ENCODE measurements around the gene BOD1.

The BOD1 gene

DNA sequence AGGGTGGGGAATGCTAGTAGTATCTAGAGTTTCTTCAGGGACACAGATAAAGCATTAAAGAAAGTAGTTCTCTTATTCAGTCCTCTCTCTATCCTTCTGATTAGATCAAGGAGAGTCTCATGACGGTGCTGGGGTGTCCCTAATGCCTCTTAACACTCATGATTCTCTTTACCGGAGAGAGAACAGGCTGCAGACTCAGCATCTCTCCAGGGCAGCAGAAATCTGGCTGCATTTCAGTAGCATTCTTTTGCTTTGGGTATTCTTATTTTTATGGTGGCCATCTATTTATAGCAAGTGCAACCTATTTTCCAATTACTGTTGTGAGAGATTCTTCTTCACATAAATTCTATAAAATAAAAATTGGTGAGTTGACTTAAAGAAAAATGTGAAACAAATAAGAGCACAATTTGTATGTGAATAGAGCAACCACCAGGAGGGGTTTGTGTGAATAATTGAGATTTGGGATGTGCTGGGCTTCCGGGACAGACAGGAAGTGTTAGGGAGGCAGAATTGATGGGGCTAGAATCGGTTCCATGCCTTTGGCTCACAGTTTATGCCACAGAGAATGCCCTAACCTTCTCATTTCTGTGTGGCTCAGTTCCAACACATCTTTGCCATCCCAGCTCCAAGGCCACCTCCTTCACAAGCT is 23.8 kb upstream of the BOD1 start:
- H3K4me3 ChIP-seq (replicated peaks in 1 of 2; ENCODE audit: low read depth in 2 of 2, low read length in 2 of 2), result no peak overlapping the region
- TF ChIP-seq, protein P1, sequence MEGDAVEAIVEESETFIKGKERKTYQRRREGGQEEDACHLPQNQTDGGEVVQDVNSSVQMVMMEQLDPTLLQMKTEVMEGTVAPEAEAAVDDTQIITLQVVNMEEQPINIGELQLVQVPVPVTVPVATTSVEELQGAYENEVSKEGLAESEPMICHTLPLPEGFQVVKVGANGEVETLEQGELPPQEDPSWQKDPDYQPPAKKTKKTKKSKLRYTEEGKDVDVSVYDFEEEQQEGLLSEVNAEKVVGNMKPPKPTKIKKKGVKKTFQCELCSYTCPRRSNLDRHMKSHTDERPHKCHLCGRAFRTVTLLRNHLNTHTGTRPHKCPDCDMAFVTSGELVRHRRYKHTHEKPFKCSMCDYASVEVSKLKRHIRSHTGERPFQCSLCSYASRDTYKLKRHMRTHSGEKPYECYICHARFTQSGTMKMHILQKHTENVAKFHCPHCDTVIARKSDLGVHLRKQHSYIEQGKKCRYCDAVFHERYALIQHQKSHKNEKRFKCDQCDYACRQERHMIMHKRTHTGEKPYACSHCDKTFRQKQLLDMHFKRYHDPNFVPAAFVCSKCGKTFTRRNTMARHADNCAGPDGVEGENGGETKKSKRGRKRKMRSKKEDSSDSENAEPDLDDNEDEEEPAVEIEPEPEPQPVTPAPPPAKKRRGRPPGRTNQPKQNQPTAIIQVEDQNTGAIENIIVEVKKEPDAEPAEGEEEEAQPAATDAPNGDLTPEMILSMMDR (IDR thresholded peaks at IDR 0.05; ENCODE audit: low read depth, low read length), result peak; percentile 4
- DNase-seq (ENCODE audit: low read depth in 2 of 2), result peak in 1 of 2 donors; percentile 8

DNA sequence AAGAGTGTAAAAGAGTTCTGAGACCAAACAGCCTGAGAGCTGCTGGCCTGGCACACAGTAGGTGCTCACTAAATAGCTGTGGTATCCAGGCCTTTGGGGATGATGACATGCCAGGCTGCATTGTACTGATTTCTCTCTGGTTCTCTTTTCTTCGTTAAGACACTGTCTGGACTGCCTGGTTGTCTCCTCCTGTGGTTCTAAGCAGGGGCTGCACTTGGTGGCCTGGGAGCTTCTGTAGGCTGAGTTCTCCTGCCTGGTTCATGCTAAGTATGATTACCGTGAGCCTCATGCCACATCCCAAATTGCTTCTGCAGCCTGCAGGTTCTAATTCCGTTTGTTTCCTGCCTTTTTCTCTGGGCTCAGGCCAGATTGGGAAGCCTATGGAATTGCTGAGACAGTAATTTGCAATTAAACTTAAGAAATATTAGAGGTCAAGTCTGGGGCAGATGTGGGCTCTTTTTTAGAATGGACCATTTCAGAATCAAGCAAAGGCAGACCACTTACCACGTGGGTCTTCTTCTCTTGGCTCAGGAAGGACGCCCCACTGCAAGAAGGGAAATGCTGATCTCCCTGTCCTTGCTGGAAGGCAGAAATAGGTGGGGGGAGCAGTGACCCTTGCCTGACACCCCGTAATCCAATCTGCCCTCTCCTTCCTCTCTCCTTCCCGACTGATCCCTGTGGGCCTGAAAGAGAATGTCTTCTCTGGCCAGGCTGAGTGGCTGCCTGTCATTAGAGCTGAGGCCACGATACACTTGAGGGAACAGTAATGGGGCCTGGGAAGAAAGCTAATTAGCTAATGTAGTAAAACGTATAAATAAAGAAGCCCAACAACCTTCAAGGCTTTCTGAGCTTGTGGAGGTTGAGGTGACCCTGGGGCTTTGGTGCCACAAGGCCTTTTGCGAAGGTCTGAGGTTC is 21.9 kb upstream of the BOD1 start:
- H3K4me3 ChIP-seq (replicated peaks in 1 of 2; ENCODE audit: low read depth in 2 of 2, low read length in 2 of 2), result no peak overlapping the region
- TF ChIP-seq, protein P1 (IDR thresholded peaks at IDR 0.05; ENCODE audit: low read depth, low read length), result no peak
- no peak for DNase-seq (ENCODE audit: low read depth in 2 of 2)

DNA sequence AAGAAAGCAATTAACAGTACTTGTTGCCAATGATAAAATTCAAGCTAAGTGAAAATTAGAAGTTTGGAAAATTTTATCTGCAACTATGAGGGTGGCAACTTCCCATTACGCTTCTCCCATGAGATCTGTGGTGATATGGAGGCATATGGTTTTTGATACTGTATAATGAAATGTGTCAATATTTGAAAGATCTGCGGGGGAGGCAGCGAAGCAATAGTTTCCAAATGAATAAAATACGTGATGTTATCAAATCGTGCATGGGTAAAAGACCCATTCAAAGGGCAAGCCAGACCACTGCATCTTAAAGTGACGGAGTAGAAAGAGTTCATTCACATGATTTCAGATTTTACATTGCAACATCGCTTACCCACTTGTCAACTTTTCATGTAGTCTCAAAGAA is 20.9 kb upstream of the BOD1 start:
- no peak for DNase-seq (ENCODE audit: low read depth in 2 of 2)
- no peak overlapping the region for H3K4me3 ChIP-seq (replicated peaks in 1 of 2; ENCODE audit: low read depth in 2 of 2, low read length in 2 of 2)
- TF ChIP-seq, protein P1 (IDR thresholded peaks at IDR 0.05; ENCODE audit: low read depth, low read length), result no peak

DNA sequence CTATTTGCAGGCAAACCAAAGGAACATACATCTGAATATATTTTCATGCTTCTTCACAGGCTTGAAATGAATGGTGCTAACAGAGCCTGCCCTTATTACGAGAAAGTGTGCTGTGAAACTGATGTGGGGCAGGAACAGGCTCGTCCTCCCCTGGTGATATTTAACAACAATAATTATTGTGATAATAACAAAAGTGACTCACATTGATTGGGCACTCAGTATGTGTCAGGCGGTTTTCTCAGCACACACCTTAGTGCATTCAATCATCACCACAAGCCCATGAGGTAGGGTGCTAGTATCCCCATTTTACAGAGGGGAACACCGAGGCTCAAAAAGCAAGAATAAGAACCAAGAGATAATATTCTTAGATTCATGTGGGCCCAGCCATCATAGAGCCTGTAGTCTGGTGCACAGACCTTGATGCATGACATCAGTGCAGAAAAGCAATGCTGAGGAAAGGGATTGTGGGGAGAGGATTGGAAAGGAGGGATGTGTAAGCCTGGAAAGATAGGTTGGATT is 18.1 kb upstream of the BOD1 start:
- H3K4me3 ChIP-seq (replicated peaks in 1 of 2; ENCODE audit: low read depth in 2 of 2, low read length in 2 of 2), result no peak overlapping the region
- DNase-seq (ENCODE audit: low read depth in 2 of 2), result no peak
- TF ChIP-seq, protein P1 (IDR thresholded peaks at IDR 0.05; ENCODE audit: low read depth, low read length), result no peak

DNA sequence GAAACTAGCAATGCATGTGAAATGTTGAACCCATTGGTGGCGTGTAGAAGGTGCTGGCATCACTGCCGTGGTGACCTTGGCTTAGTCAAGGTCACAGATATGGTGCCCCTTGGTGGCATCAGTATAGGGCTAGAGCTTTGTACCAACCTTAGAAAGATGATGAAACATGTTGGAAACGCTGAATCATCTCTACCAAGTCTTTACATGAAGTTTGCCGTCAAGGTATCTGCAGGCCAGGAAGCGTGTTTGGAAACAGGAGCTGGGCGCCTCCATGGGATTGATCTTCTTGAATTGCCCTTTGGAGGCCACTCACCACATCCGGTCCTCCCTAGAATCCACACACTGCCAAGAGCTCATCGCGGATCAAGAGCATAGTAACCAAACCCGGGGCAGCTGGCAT is 16.9 kb upstream of the BOD1 start:
- TF ChIP-seq, protein P1 (IDR thresholded peaks at IDR 0.05; ENCODE audit: low read depth, low read length), result no peak
- no peak for DNase-seq (ENCODE audit: low read depth in 2 of 2)
- H3K4me3 ChIP-seq (replicated peaks in 1 of 2; ENCODE audit: low read depth in 2 of 2, low read length in 2 of 2), result no peak overlapping the region

DNA sequence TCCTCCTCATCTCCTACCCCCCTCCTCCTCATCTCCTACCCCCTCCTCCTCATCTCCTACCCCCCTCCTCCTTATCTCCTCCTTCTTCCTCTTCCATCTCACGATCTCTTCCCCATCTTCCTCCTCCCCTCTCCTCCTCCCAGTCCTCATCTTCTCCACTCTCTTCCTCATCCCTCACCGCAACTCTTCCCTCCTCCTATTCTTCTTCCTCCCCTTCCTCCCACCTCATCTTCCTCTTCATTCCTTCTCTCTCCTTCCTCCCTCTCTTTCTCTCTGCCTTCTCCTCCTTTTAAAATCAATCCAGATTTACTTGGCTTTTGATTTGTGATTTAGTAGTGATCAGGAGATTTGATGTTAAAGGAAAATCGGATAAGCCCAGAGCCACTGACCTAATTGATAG is 15.0 kb upstream of the BOD1 start:
- no peak for DNase-seq (ENCODE audit: low read depth in 2 of 2)
- no peak overlapping the region for H3K4me3 ChIP-seq (replicated peaks in 1 of 2; ENCODE audit: low read depth in 2 of 2, low read length in 2 of 2)
- TF ChIP-seq, protein P1 (IDR thresholded peaks at IDR 0.05; ENCODE audit: low read depth, low read length), result no peak
